Stomach (tissue), 4 donors: ENCODE data around the gene ZC3H12D.

ENCODE experiments used
- POLR2AphosphoS5 ChIP-seq, 3 donors: sonication (generic); formaldehyde crosslinking; IDR thresholded peaks; one replicate each; pipeline ENCODE4 v1.6.1; 2016; ENCODE audit warnings: antibody characterized with exemption in 3 of 3
- TF ChIP-seq, protein P1 (sequence below), 7 experiments: fragments of 450-650 bp in 4 of 7; fragments of 200-600 bp in 3 of 7; sonication (generic) in 3 of 7; IDR thresholded peaks; one replicate each; pipeline ENCODE4 v1.5.1; 2016 to 2019; ENCODE audit warnings: antibody characterized with exemption in 7 of 7, control low read depth in 2 of 7, mild to moderate bottlenecking in 1 of 7

DNA sequence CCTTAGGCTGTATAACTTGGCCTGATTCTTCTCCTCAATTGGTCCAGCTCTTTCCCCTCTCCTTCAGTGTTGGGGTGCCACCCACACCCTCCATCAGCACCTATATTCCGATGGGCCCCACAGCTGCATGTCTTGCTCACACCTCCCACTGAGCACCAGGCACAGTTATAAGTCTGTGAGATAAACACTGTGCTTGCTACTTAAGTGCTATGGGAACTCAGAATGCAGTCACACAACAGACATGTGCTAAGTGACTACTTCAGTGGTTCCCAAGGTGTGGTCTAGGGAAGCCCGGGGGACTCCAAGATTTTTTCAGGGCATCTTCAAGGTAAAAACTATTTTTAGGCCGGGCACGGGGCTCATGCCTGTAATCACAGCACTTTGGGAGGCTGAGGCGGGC, 7.3 kb downstream of the ZC3H12D start:
- TF ChIP-seq, protein P1, sequence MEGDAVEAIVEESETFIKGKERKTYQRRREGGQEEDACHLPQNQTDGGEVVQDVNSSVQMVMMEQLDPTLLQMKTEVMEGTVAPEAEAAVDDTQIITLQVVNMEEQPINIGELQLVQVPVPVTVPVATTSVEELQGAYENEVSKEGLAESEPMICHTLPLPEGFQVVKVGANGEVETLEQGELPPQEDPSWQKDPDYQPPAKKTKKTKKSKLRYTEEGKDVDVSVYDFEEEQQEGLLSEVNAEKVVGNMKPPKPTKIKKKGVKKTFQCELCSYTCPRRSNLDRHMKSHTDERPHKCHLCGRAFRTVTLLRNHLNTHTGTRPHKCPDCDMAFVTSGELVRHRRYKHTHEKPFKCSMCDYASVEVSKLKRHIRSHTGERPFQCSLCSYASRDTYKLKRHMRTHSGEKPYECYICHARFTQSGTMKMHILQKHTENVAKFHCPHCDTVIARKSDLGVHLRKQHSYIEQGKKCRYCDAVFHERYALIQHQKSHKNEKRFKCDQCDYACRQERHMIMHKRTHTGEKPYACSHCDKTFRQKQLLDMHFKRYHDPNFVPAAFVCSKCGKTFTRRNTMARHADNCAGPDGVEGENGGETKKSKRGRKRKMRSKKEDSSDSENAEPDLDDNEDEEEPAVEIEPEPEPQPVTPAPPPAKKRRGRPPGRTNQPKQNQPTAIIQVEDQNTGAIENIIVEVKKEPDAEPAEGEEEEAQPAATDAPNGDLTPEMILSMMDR (IDR thresholded peaks at IDR 0.05): no peak
- no peak for TF ChIP-seq POLR2AphosphoS5 (IDR thresholded peaks at IDR 0.05)
